GM10266 (cell line): ENCODE results near the gene DSTYK.

Source experiments
- DNase-seq: peaks from one replicate; pipeline ENCODE4 v3.0.0; 2012; ENCODE audit errors: extremely low spot score
- CTCF ChIP-seq: IDR thresholded peaks from 2 replicates; pipeline ENCODE4 v1.5.1; 2012; ENCODE audit warnings: mild to moderate bottlenecking, low read depth; ENCODE audit not compliant: control insufficient read depth, insufficient read depth; ENCODE audit errors: missing control alignments

DSTYK gene

GRCh38 chr1:205226868-205227583 lies 15.5 kb upstream of the DSTYK start:
- TF ChIP-seq CTCF: no peak
- DNase-seq: no peak

GRCh38 chr1:205225901-205226765 lies 14.6 kb upstream of the DSTYK start:
- no peak for TF ChIP-seq CTCF
- DNase-seq: no peak

- TF ChIP-seq CTCF: no peak
- DNase-seq: no peak
Observed at GRCh38 chr1:205224736-205225135, 13.2 kb upstream of the DSTYK start.

GRCh38 chr1:205220421-205220820 lies 8.9 kb upstream of the DSTYK start:
- DNase-seq: no peak
- no peak for TF ChIP-seq CTCF

GRCh38 chr1:205217418-205217817 lies 5.9 kb upstream of the DSTYK start:
- TF ChIP-seq CTCF: no peak
- no peak for DNase-seq

GRCh38 chr1:205216588-205216987 lies 5.1 kb upstream of the DSTYK start:
- DNase-seq: no peak
- TF ChIP-seq CTCF: no peak

- no peak for DNase-seq
Observed at GRCh38 chr1:205214756-205215155, 3.3 kb upstream of the DSTYK start.

More at GRCh38 chr1:205214756-205215155, 3.3 kb upstream of the DSTYK start:
- no peak for TF ChIP-seq CTCF
